Activated CD4-positive, alpha-beta T cell treated with anti-CD3 and anti-CD28 coated beads, Interleukin-2, amount 10 ng/mL, durations not matched to agents 7 days and 5 days (primary cell): Measurements from ENCODE around the gene LUZP2. TPM values are rescaled to one million over a fixed set of nuclear protein-coding genes. Genes with fewer than 3 reads are reported as not detected.

Source experiments
- CTCF ChIA-PET: fragments of 350-600 bp; sonication (Branson Sonifier 250); formaldehyde crosslinking; loops from one replicate; lab custom pipeline; 2021; ENCODE audit warnings: antibody characterized with exemption; lab: Charles Lee
- POLR2A ChIA-PET: fragments of 350-600 bp; sonication (Branson Sonifier 250); formaldehyde crosslinking; loops from one replicate; lab custom pipeline; 2021; ENCODE audit warnings: antibody characterized with exemption; lab: Charles Lee
- DNase-seq: peaks from one replicate; pipeline ENCODE4 v3.0.0-alpha.2; 2020
- H3K27ac Mint-ChIP-seq: one replicate; pipeline ENCODE4 v1.8.0; 2021; ENCODE audit warnings: mild to moderate bottlenecking, moderate library complexity, mixed read lengths
- H3K27me3 Mint-ChIP-seq: one replicate; pipeline ENCODE4 v1.8.0; 2021; ENCODE audit warnings: mixed read lengths
- H3K36me3 Mint-ChIP-seq: one replicate; pipeline ENCODE4 v1.8.0; 2021; ENCODE audit warnings: low read depth, mixed read lengths
- H3K4me1 Mint-ChIP-seq: one replicate; pipeline ENCODE4 v1.8.0; 2021; ENCODE audit warnings: mixed read lengths
- H3K4me3 Mint-ChIP-seq: one replicate; pipeline ENCODE4 v1.8.0; 2021; ENCODE audit warnings: mild to moderate bottlenecking, moderate library complexity, mixed read lengths
- H3K9me3 Mint-ChIP-seq: one replicate; pipeline ENCODE4 v1.8.0; 2021; ENCODE audit warnings: mixed read lengths
- total RNA-seq, 2 experiments: library from RNA; stranded (reverse); gene quantifications; one replicate each; pipeline ENCODE4 v1.2.3, GENCODE V29; 2021

LUZP2 gene
- total RNA-seq, 2 experiments from 2014 or later, result not detected

DNA sequence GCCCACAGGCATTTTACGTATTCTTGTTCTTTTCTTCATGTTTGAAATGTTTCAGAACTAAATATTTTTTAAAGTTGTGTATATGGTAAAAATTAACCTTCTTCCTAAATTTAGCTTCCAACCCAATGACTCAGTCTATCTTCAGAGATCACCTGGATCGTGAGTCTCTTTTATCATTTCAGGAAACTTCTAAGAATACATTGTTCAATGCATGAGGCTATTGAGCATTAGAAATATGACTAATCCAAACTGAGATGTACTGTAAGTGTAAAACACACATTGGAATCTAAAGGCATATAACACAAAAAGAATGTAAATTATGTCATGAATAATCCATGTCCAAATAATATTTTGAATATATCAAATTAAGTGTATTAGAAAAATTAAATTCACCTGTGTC is 265.2 kb downstream of the LUZP2 start:
- no peaks in the 10 kb centered on the region for H3K9me3 Mint-ChIP-seq
- POLR2A ChIA-PET, result no interaction called here
- no peak overlapping the region for H3K27ac Mint-ChIP-seq
- H3K4me1 Mint-ChIP-seq, result no peaks in the 10 kb centered on the region
- H3K36me3 Mint-ChIP-seq, result no peaks in the 10 kb centered on the region
- no peaks in the 10 kb centered on the region for H3K27me3 Mint-ChIP-seq
- DNase-seq, result no peak
- CTCF ChIA-PET, result no interaction called here
- H3K4me3 Mint-ChIP-seq, result no peak overlapping the region

DNA sequence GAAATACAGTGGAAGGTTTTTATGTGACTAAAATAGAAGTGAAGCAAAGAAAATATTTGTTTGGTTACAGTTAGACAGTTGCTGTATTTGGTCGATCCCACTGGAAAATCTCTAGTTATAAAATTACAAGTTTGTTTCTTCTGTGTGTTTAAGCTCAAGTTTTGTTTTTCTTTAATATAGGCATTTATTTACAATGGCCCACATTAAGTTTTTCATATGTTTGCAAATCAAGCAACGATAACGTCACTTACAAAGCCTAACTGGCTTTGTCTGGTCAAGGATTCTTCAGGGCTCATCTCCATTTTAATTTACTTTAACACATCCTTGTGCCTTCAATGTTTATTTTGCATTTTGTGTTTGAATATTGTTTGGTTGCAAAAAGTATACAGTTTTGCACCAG is 270.6 kb downstream of the LUZP2 start:
- ChIA-PET CTCF (no interaction called here), POLR2A (no interaction called here)
- no peak overlapping the region for H3K4me3 Mint-ChIP-seq
- H3K4me1 Mint-ChIP-seq, result no peaks in the 10 kb centered on the region
- H3K9me3 Mint-ChIP-seq, result no peaks in the 10 kb centered on the region
- no peak for DNase-seq
- no peaks in the 10 kb centered on the region for H3K36me3 Mint-ChIP-seq
- no peak overlapping the region for H3K27ac Mint-ChIP-seq
- no peaks in the 10 kb centered on the region for H3K27me3 Mint-ChIP-seq

DNA sequence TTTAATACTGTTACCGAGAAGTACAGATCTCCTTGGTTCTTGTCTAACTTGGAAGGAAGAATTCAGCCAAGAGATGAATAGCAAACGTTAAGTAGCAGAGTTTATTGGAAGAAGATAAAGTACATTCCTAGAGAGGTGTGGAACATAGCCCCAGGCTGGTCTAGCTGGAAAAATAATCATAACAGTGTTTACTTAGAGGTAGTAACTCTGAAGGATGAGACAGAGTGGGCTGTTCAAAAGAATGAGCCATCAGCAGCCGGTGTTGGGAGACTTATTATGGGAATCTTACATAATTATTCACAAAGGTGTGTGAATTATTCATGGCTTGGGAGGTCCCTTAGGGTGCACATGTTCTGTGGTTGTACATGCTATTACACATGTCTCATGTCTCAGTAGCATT is 276.5 kb downstream of the LUZP2 start:
- ChIA-PET CTCF (no interaction called here), POLR2A (no interaction called here)
- Mint-ChIP-seq H3K27ac (no peak overlapping the region), H3K4me3 (no peak overlapping the region), H3K27me3 (no peaks in the 10 kb centered on the region), H3K4me1 (no peaks in the 10 kb centered on the region), H3K9me3 (no peaks in the 10 kb centered on the region), H3K36me3 (no peaks in the 10 kb centered on the region)
- DNase-seq, result no peak

DNA sequence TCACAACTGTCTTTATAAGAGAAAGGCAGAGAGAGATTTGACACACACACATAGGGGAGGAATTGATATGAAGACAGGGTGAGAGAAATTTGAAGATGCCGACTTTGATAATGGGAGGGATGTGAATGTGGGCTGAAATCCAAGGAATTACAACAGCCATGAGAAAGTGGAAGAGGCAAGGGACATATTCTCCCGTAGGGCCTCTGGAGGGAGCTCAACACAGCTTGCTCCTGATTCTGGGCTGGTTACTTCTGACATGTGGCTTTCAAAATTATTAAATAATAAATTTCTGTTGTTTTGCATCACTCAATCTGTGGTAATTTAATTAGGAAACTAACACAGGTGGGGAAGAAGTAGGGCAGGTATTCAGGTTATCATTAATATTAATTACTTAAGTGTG is 282.9 kb downstream of the LUZP2 start:
- Mint-ChIP-seq H3K4me1 (no peaks in the 10 kb centered on the region), H3K4me3 (no peak overlapping the region), H3K27me3 (no peaks in the 10 kb centered on the region), H3K27ac (no peak overlapping the region), H3K9me3 (no peaks in the 10 kb centered on the region), H3K36me3 (no peaks in the 10 kb centered on the region)
- no peak for DNase-seq
- POLR2A ChIA-PET, result no interaction called here
- CTCF ChIA-PET, result no interaction called here

DNA sequence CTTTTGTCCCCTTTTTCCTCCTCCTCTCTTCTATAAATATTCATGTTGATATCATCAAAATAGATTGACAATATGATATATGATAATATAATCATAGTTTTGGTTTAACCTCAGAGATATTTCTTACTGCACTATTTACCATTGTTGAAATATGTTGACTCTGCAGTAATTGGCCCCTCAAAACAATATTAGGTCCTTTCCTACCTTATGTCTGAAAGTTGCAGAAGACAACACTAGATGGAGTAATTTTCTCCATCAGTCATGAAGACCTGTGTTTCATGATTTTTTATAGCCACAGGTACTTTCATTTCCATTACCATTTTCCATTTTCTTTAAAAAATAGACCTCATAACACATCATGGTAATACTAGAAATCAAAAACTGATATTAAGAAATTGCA is 284.4 kb downstream of the LUZP2 start:
- Mint-ChIP-seq H3K36me3 (no peaks in the 10 kb centered on the region), H3K27me3 (no peaks in the 10 kb centered on the region), H3K9me3 (no peaks in the 10 kb centered on the region), H3K4me1 (no peaks in the 10 kb centered on the region), H3K27ac (no peak overlapping the region), H3K4me3 (no peak overlapping the region)
- CTCF ChIA-PET, result no interaction called here
- POLR2A ChIA-PET, result no interaction called here
- no peak for DNase-seq

DNA sequence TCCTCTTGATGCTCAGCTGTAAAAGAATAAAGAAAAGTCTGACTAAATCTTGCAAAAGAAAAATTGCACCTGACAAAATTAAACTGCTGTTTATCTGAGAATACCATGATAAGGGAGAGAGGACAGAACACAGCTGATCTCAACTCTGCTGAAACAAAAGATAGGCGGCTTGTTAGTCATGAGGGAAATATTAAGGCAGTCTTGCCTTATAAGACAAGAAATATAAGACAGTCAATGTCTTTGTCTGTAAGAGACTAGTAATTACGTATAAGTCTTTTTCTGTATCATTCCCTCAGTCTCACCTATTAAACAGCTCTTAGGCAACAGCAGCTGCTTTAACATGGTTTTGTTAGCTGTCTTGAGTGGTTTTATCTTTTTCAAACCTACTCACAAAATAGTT is 296.6 kb downstream of the LUZP2 start:
- Mint-ChIP-seq H3K9me3 (no peaks in the 10 kb centered on the region), H3K4me3 (no peak overlapping the region), H3K4me1 (no peaks in the 10 kb centered on the region), H3K27me3 (no peaks in the 10 kb centered on the region), H3K27ac (no peak overlapping the region), H3K36me3 (no peaks in the 10 kb centered on the region)
- DNase-seq, result no peak
- CTCF ChIA-PET, result interaction anchor here (1.2 kb wide), 1 partner anchor 45 kb away, joined by 3 read pairs; no protein-coding TSS in a partner anchor
- POLR2A ChIA-PET, result no interaction called here

DNA sequence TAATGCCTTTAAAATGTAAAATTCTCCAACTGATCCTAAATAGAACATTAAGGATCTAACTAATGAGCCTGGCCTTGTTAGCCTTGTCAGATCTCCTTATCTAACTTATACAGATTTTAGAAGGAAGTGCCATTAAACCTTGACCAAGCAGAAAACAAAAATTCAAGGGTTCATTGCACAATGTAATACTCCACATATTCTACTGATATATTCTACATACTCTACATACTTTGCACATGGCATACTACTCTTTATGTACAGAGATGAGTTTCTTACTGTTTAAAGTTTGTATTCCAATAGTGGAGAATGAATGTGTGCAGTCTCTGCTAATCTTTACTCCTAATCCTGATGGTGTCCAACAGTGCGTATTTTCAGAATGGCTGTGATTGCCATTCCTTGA is 297.2 kb downstream of the LUZP2 start:
- POLR2A ChIA-PET, result no interaction called here
- Mint-ChIP-seq H3K27ac (no peak overlapping the region), H3K9me3 (peaks cover 2% of the 10 kb centered on the region), H3K4me3 (no peak overlapping the region), H3K27me3 (no peaks in the 10 kb centered on the region), H3K36me3 (no peaks in the 10 kb centered on the region), H3K4me1 (no peaks in the 10 kb centered on the region)
- no peak for DNase-seq
- CTCF ChIA-PET, result no interaction called here

DNA sequence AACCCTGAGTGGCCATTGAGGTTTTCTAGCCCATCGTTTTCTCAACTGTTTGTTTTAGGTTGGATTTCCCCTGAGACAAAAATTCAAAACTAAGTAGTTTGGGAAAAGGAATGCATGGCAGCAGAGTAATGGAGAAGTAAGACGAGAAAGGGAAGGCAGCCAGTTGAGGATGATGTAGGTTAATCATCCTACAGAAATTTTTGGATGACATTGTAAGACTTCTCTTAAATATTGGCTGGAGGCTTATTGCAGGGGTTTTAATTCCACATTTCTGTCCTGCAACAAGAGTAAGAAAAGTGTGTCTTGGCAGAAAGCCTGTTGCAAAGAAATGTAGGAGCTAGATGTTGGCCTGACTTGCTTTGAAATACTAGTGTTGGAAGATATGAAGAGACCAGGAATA is 308.8 kb downstream of the LUZP2 start:
- no peak overlapping the region for H3K4me3 Mint-ChIP-seq
- no peak for DNase-seq
- no peaks in the 10 kb centered on the region for H3K27me3 Mint-ChIP-seq
- H3K36me3 Mint-ChIP-seq, result no peaks in the 10 kb centered on the region
- H3K27ac Mint-ChIP-seq, result no peak overlapping the region
- ChIA-PET CTCF (no interaction called here), POLR2A (no interaction called here)
- H3K9me3 Mint-ChIP-seq, result peaks cover 4% of the 10 kb centered on the region
- no peaks in the 10 kb centered on the region for H3K4me1 Mint-ChIP-seq

DNA sequence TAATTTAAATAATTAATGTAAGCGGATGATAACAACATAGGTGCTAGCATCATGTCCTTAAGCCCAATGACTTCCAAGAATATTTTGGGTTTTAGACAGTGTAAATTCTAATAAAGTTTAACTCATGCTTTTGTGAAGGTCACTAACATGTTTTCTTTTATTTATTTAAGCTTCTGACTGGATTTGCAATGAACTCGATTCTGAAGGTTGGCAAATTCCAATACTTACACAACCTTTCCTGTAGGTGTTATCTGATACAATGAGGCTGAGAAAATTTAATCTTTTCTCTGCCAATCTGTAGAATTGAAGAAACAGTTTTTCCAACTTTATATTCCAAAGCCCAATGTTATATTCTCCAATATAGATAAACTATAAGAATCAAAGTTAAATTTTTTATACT is 311.3 kb downstream of the LUZP2 start:
- ChIA-PET POLR2A (no interaction called here), CTCF (no interaction called here)
- Mint-ChIP-seq H3K27me3 (no peaks in the 10 kb centered on the region), H3K4me1 (no peaks in the 10 kb centered on the region), H3K4me3 (no peak overlapping the region), H3K9me3 (peaks cover 2% of the 10 kb centered on the region), H3K27ac (no peak overlapping the region), H3K36me3 (no peaks in the 10 kb centered on the region)
- DNase-seq, result no peak

DNA sequence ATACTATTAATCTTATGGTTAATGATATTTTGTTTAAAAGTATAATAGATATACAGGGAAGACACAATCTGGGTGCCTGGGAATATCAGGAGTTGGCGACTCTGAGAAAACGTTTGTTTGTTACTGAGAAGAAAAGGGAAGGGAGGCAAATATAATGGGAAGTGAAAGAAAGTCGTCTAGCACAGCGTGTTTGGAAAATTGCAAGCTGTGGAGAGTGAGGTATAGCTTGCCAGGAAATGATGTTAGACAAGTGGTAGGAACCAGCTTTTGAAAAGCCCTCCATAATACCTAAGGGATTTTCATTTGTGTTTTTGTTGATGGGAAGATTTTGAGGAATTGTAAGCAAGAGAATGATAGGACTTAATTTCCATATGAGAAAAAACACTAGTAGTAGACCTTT is 322.2 kb downstream of the LUZP2 start:
- no peak overlapping the region for H3K27ac Mint-ChIP-seq
- H3K9me3 Mint-ChIP-seq, result peaks cover 3% of the 10 kb centered on the region
- POLR2A ChIA-PET, result no interaction called here
- no peak overlapping the region for H3K4me3 Mint-ChIP-seq
- H3K4me1 Mint-ChIP-seq, result no peaks in the 10 kb centered on the region
- H3K27me3 Mint-ChIP-seq, result no peaks in the 10 kb centered on the region
- no peaks in the 10 kb centered on the region for H3K36me3 Mint-ChIP-seq
- CTCF ChIA-PET, result no interaction called here
- no peak for DNase-seq

DNA sequence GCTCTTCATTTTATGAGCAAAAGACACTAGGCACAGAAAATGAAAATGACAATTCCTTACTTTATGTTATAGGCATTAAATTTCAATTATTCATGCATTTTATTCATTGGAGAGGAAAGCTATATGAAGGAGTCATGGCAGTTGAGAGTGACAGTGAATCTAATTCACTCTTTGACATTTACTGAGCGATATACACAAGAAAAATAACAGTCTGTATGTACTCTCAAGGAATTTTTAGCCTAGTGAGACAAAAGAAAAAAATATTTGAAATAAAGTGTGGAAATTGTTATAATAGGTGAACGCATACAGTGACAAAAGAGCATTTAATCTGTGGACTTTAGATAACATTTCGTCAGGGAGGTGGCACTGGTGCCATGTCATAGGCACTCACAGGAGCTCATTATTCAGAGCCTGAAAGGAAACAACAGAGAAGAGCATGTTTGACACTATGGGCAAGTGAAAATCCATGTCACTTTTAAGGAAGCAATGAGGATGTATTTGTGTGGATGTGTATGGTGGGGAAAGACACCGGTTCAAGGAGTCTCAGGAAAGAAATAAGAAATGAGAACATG is 323.1 kb downstream of the LUZP2 start:
- no peaks in the 10 kb centered on the region for H3K36me3 Mint-ChIP-seq
- peaks cover 3% of the 10 kb centered on the region for H3K9me3 Mint-ChIP-seq
- H3K4me1 Mint-ChIP-seq, result no peaks in the 10 kb centered on the region
- H3K4me3 Mint-ChIP-seq, result no peak overlapping the region
- DNase-seq, result no peak
- CTCF ChIA-PET, result no interaction called here
- H3K27me3 Mint-ChIP-seq, result no peaks in the 10 kb centered on the region
- POLR2A ChIA-PET, result no interaction called here
- no peak overlapping the region for H3K27ac Mint-ChIP-seq

DNA sequence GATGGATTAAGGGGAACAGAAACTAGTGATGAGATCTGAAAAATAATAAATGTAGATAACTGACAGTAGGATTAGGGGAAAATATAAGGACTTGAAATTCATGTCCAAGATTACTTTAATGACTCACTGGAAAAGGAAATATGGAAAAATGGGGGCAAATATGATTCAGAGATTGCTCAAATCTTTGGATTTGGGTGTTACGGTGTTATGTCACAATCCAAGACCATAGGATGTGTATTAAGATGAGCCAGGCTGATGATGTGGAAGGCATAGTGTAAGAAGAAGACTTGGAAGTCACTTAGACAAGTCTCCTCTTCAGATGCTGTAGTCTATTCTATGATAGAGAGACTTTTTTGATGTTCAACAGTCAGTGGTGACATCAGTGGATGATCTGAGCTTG is 323.7 kb downstream of the LUZP2 start:
- H3K36me3 Mint-ChIP-seq, result no peaks in the 10 kb centered on the region
- H3K9me3 Mint-ChIP-seq, result peaks cover 5% of the 10 kb centered on the region
- ChIA-PET POLR2A (no interaction called here), CTCF (no interaction called here)
- no peaks in the 10 kb centered on the region for H3K4me1 Mint-ChIP-seq
- no peak overlapping the region for H3K27ac Mint-ChIP-seq
- H3K27me3 Mint-ChIP-seq, result no peaks in the 10 kb centered on the region
- no peak overlapping the region for H3K4me3 Mint-ChIP-seq
- DNase-seq, result no peak

DNA sequence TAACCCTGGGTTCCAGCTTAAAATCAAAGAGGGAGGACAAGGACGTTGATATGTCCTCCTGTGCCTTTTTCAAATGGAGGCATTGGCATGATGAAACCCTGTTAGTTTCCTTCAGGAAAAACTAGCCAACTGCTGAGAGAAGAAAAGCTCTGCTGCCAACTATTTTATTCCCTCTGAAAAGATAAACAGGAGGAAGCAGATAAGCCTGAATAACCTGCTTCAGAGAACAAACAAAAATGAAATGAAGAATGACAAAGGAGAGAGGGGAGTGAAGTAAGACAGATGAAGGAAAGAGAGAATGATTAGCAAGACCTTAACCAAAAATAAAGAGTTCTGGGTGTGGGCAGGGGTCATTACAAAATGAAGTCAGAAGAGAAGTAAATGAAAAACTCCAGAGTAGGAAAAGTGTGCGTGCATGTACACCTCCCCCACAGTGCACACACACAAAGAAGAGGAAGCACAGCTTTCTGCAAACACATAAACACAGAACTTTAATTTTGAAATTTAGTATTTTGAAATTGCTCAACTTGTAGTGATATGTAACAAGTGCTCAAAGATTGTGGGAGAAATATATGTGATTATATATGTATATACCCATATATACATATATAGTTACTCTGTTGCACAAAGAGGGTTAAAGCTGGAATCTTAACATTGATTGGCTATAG is 332.2 kb downstream of the LUZP2 start:
- H3K36me3 Mint-ChIP-seq, result no peaks in the 10 kb centered on the region
- DNase-seq, result no peak
- no peak overlapping the region for H3K4me3 Mint-ChIP-seq
- ChIA-PET POLR2A (no interaction called here), CTCF (no interaction called here)
- no peaks in the 10 kb centered on the region for H3K27me3 Mint-ChIP-seq
- H3K9me3 Mint-ChIP-seq, result peaks cover 4% of the 10 kb centered on the region
- no peak overlapping the region for H3K27ac Mint-ChIP-seq
- H3K4me1 Mint-ChIP-seq, result no peaks in the 10 kb centered on the region

DNA sequence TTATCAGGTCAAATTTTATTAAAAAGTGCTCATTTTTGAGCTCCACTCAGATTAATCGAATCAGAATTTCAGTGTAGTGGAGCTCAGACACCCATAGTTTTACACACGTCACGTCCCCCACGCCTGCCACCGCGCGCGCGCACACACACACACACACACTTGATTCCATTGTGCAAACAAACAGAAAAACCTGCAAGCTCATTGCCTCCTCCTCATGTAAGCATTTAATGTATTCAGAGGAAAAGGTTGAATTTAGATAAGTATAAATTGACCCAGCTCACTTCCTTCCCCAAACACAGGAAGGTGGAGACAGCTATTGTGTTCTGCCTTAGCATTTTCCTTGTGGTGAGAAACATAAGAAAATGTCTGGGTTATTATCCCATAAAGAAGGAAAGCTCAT is 336.7 kb downstream of the LUZP2 start:
- Mint-ChIP-seq H3K4me3 (no peak overlapping the region), H3K27me3 (no peaks in the 10 kb centered on the region), H3K9me3 (no peaks in the 10 kb centered on the region), H3K4me1 (no peaks in the 10 kb centered on the region), H3K27ac (no peak overlapping the region), H3K36me3 (no peaks in the 10 kb centered on the region)
- CTCF ChIA-PET, result no interaction called here
- POLR2A ChIA-PET, result no interaction called here
- no peak for DNase-seq
